AG09309 (cell line): Measurements from ENCODE around the gene RASGRP4.
"Not testable (repeated sequence)": the region's sequence is repeated elsewhere in the genome, so short reads cannot be mapped to it uniquely, and the experiment has no call there.

Experiments used
- DNase-seq: peaks from one replicate; pipeline ENCODE4 v3.0.0-alpha.2; 2010; ENCODE audit warnings: low read depth
- H3K4me3 ChIP-seq: 2 replicates; pipeline ENCODE4 v1.5.1; 2011; ENCODE audit warnings: mild to moderate bottlenecking, low read depth, low read length, moderate library complexity; ENCODE audit not compliant: control insufficient read depth
- CTCF ChIP-seq: IDR thresholded peaks from 2 replicates; pipeline ENCODE4 v1.5.1; 2011; ENCODE audit warnings: mild to moderate bottlenecking, low read depth, low read length, inconsistent platforms; ENCODE audit not compliant: insufficient read depth, control insufficient read depth; ENCODE audit errors: missing control alignments

The RASGRP4 gene

GRCh38 chr19:38430931-38431330 is 4.9 kb upstream of the RASGRP4 start:
- no peak for TF ChIP-seq CTCF
- no peak overlapping the region for H3K4me3 ChIP-seq
- DNase-seq = no peak

- TF ChIP-seq CTCF = no peak
Observed at GRCh38 chr19:38429811-38430156, 3.8 kb upstream of the RASGRP4 start.

GRCh38 chr19:38429055-38429810 is 3.2 kb upstream of the RASGRP4 start:
- no peak overlapping the region for H3K4me3 ChIP-seq
- no peak for TF ChIP-seq CTCF
- DNase-seq = no peak

More at GRCh38 chr19:38429811-38430156, 3.8 kb upstream of the RASGRP4 start:
- H3K4me3 ChIP-seq = no peak overlapping the region
- DNase-seq = no peak

- not testable (repeated sequence) for DNase-seq, H3K4me3 ChIP-seq
Observed at GRCh38 chr19:38427035-38427677, 1.1 kb upstream of the RASGRP4 start.

- no peak for TF ChIP-seq CTCF
- no peak overlapping the region for H3K4me3 ChIP-seq
- DNase-seq = no peak
Observed at GRCh38 chr19:38425222-38425809, 703 bp downstream of the RASGRP4 start.

GRCh38 chr19:38424272-38424671 is 1.7 kb downstream of the RASGRP4 start:
- TF ChIP-seq CTCF = no peak
- DNase-seq = no peak
- H3K4me3 ChIP-seq = no peak overlapping the region

GRCh38 chr19:38422438-38422837 is 3.6 kb downstream of the RASGRP4 start:
- TF ChIP-seq CTCF = no peak
- DNase-seq = no peak

More at GRCh38 chr19:38422438-38422837, 3.6 kb downstream of the RASGRP4 start:
- H3K4me3 ChIP-seq = no peak overlapping the region
